DND-41 (cell line): ENCODE measurements around the gene ATP5F1A.
"Not testable (repeated sequence)": the region's sequence is repeated elsewhere in the genome, so short reads cannot be mapped to it uniquely, and the experiment has no call there.

Source experiments
- ATAC-seq: fragments of 200-7000 bp; cut with Tn5 transposase; 3 replicates; pipeline ENCODE4 v1.9.1; 2021; ENCODE audit warnings: low read depth; ENCODE audit not compliant: insufficient read depth
- DNase-seq: peaks from one replicate; pipeline ENCODE4 v3.0.0-alpha.2; 2020
- H2AFZ ChIP-seq: 2 replicates; pipeline ENCODE4 v1.6.0; 2012; ENCODE audit warnings: low read depth, low read length
- H3K27ac ChIP-seq: 2 replicates; pipeline ENCODE4 v1.5.1; 2012; ENCODE audit warnings: low read length, inconsistent platforms
- H3K27me3 ChIP-seq: fragments of 200-600 bp; sonication (generic); 2 replicates; pipeline ENCODE4 v1.6.0; 2012; ENCODE audit warnings: low read length, mild to moderate bottlenecking, inconsistent platforms; ENCODE audit not compliant: insufficient read depth, poor library complexity
- H3K36me3 ChIP-seq: 2 replicates; pipeline ENCODE4 v1.5.1; 2012; ENCODE audit warnings: low read length, inconsistent platforms; ENCODE audit not compliant: insufficient read depth
- H3K4me1 ChIP-seq: 2 replicates; pipeline ENCODE4 v1.5.1; 2012; ENCODE audit warnings: mild to moderate bottlenecking, low read length; ENCODE audit not compliant: insufficient read depth
- H3K4me2 ChIP-seq: 2 replicates; pipeline ENCODE4 v1.6.0; 2012; ENCODE audit warnings: mild to moderate bottlenecking, moderate library complexity, low read length, inconsistent platforms; ENCODE audit not compliant: insufficient read depth
- H3K4me3 ChIP-seq, 2 experiments: fragments of 200-600 bp in 1 of 2; shearing (Covaris generic) in 1 of 2; 2 replicates each; pipeline ENCODE4 v1.5.1; 2012 to 2016; ENCODE audit warnings: inconsistent platforms in 2 of 2, low read length in 2 of 2, mild to moderate bottlenecking in 2 of 2, low read depth in 1 of 2, moderate library complexity in 1 of 2
- H3K79me2 ChIP-seq: 2 replicates; pipeline ENCODE4 v1.6.0; 2012; ENCODE audit warnings: low read length, inconsistent platforms; ENCODE audit not compliant: insufficient read depth
- H3K9ac ChIP-seq: 2 replicates; pipeline ENCODE4 v1.6.0; 2012; ENCODE audit warnings: low read depth, mild to moderate bottlenecking, inconsistent platforms, low read length, moderate library complexity
- H3K9me3 ChIP-seq: 2 replicates; pipeline ENCODE4 v1.5.1; 2012; ENCODE audit warnings: low read length, moderate library complexity, mild to moderate bottlenecking, inconsistent platforms; ENCODE audit not compliant: insufficient read depth, severe bottlenecking
- H4K20me1 ChIP-seq: 2 replicates; pipeline ENCODE4 v1.6.0; 2012; ENCODE audit warnings: low read length; ENCODE audit not compliant: insufficient read depth
- EZH2 ChIP-seq: IDR thresholded peaks from 3 replicates; pipeline ENCODE4 v1.6.1; 2012; ENCODE audit warnings: borderline replicate concordance, low read depth, mild to moderate bottlenecking, moderate library complexity, low read length, inconsistent platforms; ENCODE audit not compliant: severe bottlenecking
- TF ChIP-seq, protein P1 (sequence below): IDR thresholded peaks from 2 replicates; pipeline ENCODE4 v1.5.1; 2012; ENCODE audit warnings: borderline replicate concordance, low read length, moderate library complexity, mild to moderate bottlenecking; ENCODE audit not compliant: poor library complexity, severe bottlenecking; ENCODE audit errors: extremely low read depth

ATP5F1A gene

DNA sequence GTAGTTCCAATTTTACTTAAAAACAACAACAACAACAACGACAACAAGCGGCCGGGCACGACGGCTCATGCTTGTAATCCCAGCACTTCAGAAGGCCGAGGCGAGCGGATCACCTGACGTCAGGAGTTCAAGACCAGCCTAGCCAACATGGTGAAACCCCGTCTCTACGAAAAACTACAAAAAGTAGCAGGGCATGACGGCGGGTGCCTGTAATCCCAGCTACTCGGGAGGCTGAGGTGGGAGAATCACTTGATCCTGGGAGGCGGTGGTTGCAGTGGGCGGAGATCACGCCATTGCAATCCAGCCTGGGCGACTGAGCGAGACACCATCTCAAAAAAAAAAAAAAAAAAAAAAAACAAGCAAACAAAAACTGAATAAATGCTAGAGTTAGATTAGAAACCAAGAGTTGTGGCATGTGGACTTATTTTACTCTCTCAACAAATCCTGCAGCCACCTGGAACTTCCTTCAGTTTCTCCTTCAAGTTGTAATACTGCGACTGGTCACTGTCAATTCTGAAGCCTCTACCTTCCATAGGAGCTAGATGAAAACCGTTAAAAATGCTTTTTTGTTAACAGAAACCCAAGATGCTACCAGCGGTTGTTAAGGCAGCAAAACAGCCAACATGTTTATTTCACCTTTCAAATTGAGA lies 1.3 kb downstream of the ATP5F1A start:
- Histone ChIP-seq H3K79me2 (peaks cover 74% of the 10 kb centered on the region), H3K27ac (peak overlapping the region; percentile 91), H3K9ac (peak overlapping the region; percentile 73), H4K20me1 (peaks cover 23% of the 10 kb centered on the region; the same call in 1 of the 2 replicates), H3K9me3 (no peaks in the 10 kb centered on the region), H3K36me3 (peaks cover 39% of the 10 kb centered on the region), H3K4me3 (peak overlapping the region; percentile 68 to 89), H3K4me2 (peak overlapping the region; percentile 68), H3K27me3 (no peaks in the 10 kb centered on the region), H3K4me1 (peaks cover 50% of the 10 kb centered on the region), H2AFZ (no peak overlapping the region)
- no peak for TF ChIP-seq EZH2
- TF ChIP-seq, protein P1, sequence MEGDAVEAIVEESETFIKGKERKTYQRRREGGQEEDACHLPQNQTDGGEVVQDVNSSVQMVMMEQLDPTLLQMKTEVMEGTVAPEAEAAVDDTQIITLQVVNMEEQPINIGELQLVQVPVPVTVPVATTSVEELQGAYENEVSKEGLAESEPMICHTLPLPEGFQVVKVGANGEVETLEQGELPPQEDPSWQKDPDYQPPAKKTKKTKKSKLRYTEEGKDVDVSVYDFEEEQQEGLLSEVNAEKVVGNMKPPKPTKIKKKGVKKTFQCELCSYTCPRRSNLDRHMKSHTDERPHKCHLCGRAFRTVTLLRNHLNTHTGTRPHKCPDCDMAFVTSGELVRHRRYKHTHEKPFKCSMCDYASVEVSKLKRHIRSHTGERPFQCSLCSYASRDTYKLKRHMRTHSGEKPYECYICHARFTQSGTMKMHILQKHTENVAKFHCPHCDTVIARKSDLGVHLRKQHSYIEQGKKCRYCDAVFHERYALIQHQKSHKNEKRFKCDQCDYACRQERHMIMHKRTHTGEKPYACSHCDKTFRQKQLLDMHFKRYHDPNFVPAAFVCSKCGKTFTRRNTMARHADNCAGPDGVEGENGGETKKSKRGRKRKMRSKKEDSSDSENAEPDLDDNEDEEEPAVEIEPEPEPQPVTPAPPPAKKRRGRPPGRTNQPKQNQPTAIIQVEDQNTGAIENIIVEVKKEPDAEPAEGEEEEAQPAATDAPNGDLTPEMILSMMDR: no peak
- ATAC-seq (no peak), DNase-seq (peak; percentile 29)

DNA sequence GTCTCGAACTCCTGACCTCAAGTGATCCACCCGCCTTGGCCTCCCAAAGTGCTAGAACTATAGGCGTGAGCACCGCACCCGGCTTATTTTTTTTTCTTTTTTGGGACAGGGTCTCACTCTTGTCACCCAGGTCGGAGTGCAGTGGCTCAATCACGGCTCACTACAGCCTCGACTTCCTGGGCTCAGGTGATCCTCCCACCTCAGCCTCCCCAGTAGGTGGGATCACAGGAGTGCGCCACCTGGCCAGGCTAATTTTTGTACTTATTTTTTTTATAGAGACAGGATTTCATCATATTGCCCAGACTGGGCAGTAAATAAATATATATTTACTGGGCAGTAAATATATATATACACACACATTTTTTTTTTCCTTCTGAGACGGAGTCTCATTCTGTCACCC lies 2.6 kb downstream of the ATP5F1A start:
- DNase-seq: no peak
- Histone ChIP-seq H4K20me1 (peaks cover 26% of the 10 kb centered on the region; the same call in 1 of the 2 replicates), H3K9me3 (no peaks in the 10 kb centered on the region), H3K27me3 (no peaks in the 10 kb centered on the region), H3K4me2 (peak overlapping the region; percentile 68), H2AFZ (no peak overlapping the region), H3K4me1 (peaks cover 50% of the 10 kb centered on the region), H3K79me2 (peaks cover 87% of the 10 kb centered on the region), H3K27ac (no peak overlapping the region), H3K9ac (0 out of 2 replicates have a peak overlapping the region, but pooled peaks have one; percentile 73), H3K4me3 (no peak overlapping the region), H3K36me3 (peaks cover 52% of the 10 kb centered on the region)
- TF ChIP-seq, protein P1: no peak
- TF ChIP-seq EZH2: no peak
- no peak for ATAC-seq

DNA sequence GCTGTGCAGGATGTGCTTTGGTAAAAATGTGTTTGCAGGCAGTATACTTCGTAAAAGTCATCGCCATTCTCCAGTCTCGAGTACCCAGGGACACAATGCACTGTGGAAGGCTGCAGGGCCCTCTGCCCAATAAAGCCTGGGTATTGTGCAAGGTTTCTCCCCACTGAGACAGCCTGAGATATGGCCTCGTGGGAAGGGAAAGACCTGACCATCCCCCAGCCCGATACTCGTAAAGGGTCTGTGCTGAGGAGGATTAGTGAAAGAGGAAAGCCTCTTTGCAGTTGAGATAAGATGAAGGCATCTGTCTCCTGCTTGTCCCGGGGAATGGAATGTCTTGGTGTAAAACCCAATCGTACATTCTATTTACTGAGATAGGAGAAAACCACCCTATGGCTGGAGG lies 9.6 kb downstream of the ATP5F1A start:
- H3K36me3 ChIP-seq: peaks cover 98% of the 10 kb centered on the region

DNA sequence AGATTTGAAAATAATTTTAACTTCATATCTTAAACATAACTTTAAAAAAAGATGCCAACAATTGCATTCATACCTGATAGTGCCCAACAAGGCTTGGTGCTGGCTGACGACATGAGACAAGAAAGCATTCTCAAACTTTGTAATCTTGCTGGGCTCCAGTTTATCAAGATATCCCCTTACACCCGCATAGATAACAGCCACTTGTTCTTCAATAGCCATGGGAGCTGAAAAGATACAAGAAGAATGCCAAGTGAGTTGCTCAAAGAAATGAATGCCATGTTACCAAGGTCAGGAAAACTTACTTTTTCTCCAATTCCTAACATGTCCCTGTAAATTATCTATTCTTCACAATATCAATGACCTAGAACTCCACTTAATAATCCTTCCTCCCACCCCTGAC lies 13.7 kb downstream of the ATP5F1A start:
- DNase-seq (no peak), ATAC-seq (no peak)
- Histone ChIP-seq H4K20me1 (peaks cover 9% of the 10 kb centered on the region), H3K79me2 (peaks cover 8% of the 10 kb centered on the region; the same call in 1 of the 2 replicates), H3K36me3 (peaks cover 95% of the 10 kb centered on the region), H3K9me3 (no peaks in the 10 kb centered on the region), H3K4me3 (no peak overlapping the region), H3K27me3 (no peaks in the 10 kb centered on the region), H3K4me1 (no peaks in the 10 kb centered on the region), H3K27ac (no peak overlapping the region), H3K9ac (no peak overlapping the region), H2AFZ (no peak overlapping the region), H3K4me2 (no peak overlapping the region)
- TF ChIP-seq, protein P1: no peak
- TF ChIP-seq EZH2: no peak

More for the DNA sequence above, 9.6 kb downstream of the ATP5F1A start:
- not testable (repeated sequence) for H3K4me2 ChIP-seq, H3K27me3 ChIP-seq, H3K4me3 ChIP-seq, H3K27ac ChIP-seq, DNase-seq, H2AFZ ChIP-seq, H3K4me1 ChIP-seq, H3K9me3 ChIP-seq, ATAC-seq, H3K9ac ChIP-seq
- Histone ChIP-seq H4K20me1 (peaks cover 27% of the 10 kb centered on the region), H3K79me2 (peaks cover 46% of the 10 kb centered on the region)
